GM19023 (cell line): Measurements from ENCODE around the gene LRRC37A2.
"Not testable (repeated sequence)": the region's sequence is repeated elsewhere in the genome, so short reads cannot be mapped to it uniquely, and the experiment has no call there.

Experiments used
- ATAC-seq: cut with Tn5 transposase; IDR thresholded peaks from one replicate; pipeline ENCODE4 v1.9.1; 2021; ENCODE audit warnings: mild to moderate bottlenecking, moderate library complexity; ENCODE audit not compliant: unreplicated experiment

LRRC37A2 gene

DNA sequence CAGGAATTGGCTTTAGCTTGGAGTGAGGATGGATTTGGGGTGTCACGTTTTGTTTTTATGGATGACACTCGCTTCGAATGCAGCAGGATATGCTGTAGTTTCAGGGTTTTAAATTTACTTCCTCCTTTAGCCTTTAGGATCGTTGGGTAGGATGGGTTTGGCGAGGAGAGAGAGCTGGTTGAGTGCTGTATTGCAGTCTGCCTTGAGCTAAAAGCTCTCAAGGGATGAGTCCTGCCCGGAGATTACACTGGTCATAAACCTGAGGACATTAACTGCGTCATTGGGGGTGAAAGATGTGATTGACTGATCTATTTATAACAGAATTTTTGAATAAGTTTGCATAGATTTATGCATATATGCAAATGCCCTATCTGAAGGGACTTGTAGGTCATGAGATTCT lies 79.1 kb downstream of the LRRC37A2 start:
- not testable (repeated sequence) for ATAC-seq

DNA sequence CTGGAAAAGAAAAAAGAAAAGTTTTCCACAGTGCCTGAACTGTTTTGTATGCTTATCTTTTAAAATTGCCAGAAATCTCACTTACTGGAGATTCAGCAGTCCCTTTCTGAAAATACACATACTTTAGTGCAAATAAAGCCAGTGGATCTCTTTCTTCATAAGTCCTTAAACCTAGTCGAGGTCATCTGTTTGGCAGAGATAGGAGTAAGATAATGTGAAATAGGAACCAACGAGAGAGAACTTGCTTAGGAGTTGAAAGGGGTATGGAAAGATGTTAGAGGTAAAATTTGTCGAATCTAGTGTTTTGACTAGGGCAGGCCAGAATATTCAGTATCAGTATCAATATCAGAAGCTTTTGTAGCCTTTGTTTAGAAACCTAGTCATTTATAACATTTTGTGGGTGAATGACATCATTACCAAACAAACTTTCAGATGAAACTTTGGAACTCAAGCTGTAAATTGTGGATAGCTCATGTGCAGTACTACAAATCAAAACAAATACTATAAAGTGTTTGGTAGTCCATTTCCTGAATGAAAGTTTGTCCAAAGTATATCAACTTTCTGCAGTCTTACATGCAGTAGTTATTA lies 86.2 kb downstream of the LRRC37A2 start:
- not testable (repeated sequence) for ATAC-seq

DNA sequence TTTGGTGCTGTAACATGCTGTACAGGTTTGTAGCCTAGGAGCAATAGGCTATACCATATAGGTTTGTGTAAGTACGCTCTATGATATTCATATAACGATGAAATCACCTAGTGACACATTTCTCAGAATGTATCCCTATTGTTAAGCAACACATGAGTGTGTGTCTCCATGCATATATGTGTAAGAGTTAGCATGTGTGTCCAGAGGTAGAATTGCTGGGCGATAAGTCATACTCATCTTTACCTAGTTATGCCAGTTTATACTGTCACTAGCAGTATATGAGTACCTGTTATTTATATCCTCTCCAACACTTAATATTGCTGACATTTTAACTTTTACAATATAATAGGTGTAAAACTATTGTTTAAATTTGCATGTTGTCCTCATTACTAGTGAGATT lies 88.5 kb downstream of the LRRC37A2 start:
- ATAC-seq: not testable (repeated sequence)

DNA sequence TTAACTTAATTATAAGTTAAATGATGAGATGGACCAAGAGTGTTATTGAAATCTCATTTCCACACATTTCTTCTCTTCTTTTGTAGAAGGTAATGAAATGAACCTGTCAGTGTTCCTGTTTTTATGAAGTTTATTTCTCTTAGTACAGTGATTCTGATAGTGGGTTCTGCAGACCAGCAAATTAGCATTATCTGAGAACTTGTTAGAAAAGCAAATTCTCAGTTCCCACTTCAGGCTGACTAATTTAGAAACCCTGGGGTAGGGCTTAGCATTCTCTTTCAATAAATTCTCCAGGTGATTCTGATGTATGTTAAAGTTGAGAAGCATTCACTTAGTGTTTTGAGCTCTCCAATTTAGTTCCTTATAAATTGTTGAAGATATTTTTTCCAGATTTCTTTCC lies 90.9 kb downstream of the LRRC37A2 start:
- not testable (repeated sequence) for ATAC-seq
